H9 (cell line): Measurements from ENCODE around the gene ZNF451. TPM values are rescaled to one million over a fixed set of nuclear protein-coding genes. Genes with fewer than 3 reads are reported as not detected.

Source experiments
- DNase-seq: peaks from one replicate; pipeline ENCODE4 v3.0.0-alpha.2; 2017
- H2AFZ ChIP-seq: one replicate; pipeline ENCODE4 v1.6.1; 2013; ENCODE audit warnings: mild to moderate bottlenecking, low read length, control low read depth, moderate library complexity
- H2AK5ac ChIP-seq: 2 replicates; pipeline ENCODE4 v1.6.1; 2013; ENCODE audit warnings: low read length, control low read depth, mixed read lengths; ENCODE audit not compliant: insufficient read length
- H2BK120ac ChIP-seq: one replicate; pipeline ENCODE4 v1.6.1; 2013; ENCODE audit warnings: low read depth, mild to moderate bottlenecking, low read length, control low read depth, inconsistent platforms; ENCODE audit not compliant: poor library complexity, severe bottlenecking
- H2BK12ac ChIP-seq: 2 replicates; pipeline ENCODE4 v1.6.1; 2013; ENCODE audit warnings: low read length, control low read depth, mixed read lengths, low read depth; ENCODE audit not compliant: insufficient read length
- H2BK15ac ChIP-seq: 2 replicates; pipeline ENCODE4 v1.6.1; 2013; ENCODE audit warnings: low read depth, low read length, control low read depth
- H2BK20ac ChIP-seq: one replicate; pipeline ENCODE4 v1.6.1; 2013; ENCODE audit warnings: low read depth, mild to moderate bottlenecking, low read length, control low read depth, inconsistent platforms; ENCODE audit not compliant: poor library complexity, severe bottlenecking
- H2BK5ac ChIP-seq: 2 replicates; pipeline ENCODE4 v1.6.1; 2013; ENCODE audit warnings: low read length, control low read depth, mixed read lengths; ENCODE audit not compliant: insufficient read length
- H3K14ac ChIP-seq: 2 replicates; pipeline ENCODE4 v1.6.1; 2013; ENCODE audit warnings: low read length, control low read depth; ENCODE audit not compliant: insufficient read depth
- H3K18ac ChIP-seq: 2 replicates; pipeline ENCODE4 v1.6.1; 2013; ENCODE audit warnings: low read depth, mild to moderate bottlenecking, mixed read lengths, low read length, control low read depth; ENCODE audit not compliant: insufficient read length
- H3K23ac ChIP-seq: 2 replicates; pipeline ENCODE4 v1.6.1; 2013; ENCODE audit warnings: low read length, control low read depth, mixed read lengths, low read depth; ENCODE audit not compliant: insufficient read length
- H3K23me2 ChIP-seq: 2 replicates; pipeline ENCODE4 v1.6.1; 2013; ENCODE audit warnings: low read depth, mild to moderate bottlenecking, mixed read lengths, low read length, control low read depth; ENCODE audit not compliant: insufficient read length, poor library complexity, severe bottlenecking
- H3K27ac ChIP-seq: 2 replicates; pipeline ENCODE4 v1.5.1; 2013; ENCODE audit warnings: low read length, control low read depth, mixed read lengths, low read depth; ENCODE audit not compliant: insufficient read length
- H3K27me3 ChIP-seq: 2 replicates; pipeline ENCODE4 v1.6.1; 2013; ENCODE audit warnings: low read length, control low read depth, inconsistent platforms; ENCODE audit not compliant: insufficient read depth
- H3K4ac ChIP-seq: 2 replicates; pipeline ENCODE4 v1.6.1; 2013; ENCODE audit warnings: low read depth, mild to moderate bottlenecking, control low read depth, inconsistent platforms, low read length, moderate library complexity
- H3K4me1 ChIP-seq: 2 replicates; pipeline ENCODE4 v1.6.1; 2013; ENCODE audit warnings: low read length, control low read depth, inconsistent platforms; ENCODE audit not compliant: insufficient read depth
- H3K4me2 ChIP-seq: 2 replicates; pipeline ENCODE4 v1.6.1; 2013; ENCODE audit warnings: low read length, control low read depth, mixed read lengths; ENCODE audit not compliant: insufficient read length, insufficient read depth
- H3K56ac ChIP-seq: 2 replicates; pipeline ENCODE4 v1.6.1; 2013; ENCODE audit warnings: low read depth, mild to moderate bottlenecking, mixed read lengths, low read length, control low read depth; ENCODE audit not compliant: insufficient read length
- H3K79me1 ChIP-seq: 2 replicates; pipeline ENCODE4 v1.6.1; 2013; ENCODE audit warnings: low read depth, mild to moderate bottlenecking, moderate library complexity, low read length, control low read depth, inconsistent platforms; ENCODE audit not compliant: insufficient read depth, poor library complexity, severe bottlenecking
- H3K79me2 ChIP-seq: 2 replicates; pipeline ENCODE4 v1.6.1; 2013; ENCODE audit warnings: low read length, control low read depth, inconsistent platforms; ENCODE audit not compliant: insufficient read depth
- H3K9ac ChIP-seq: 2 replicates; pipeline ENCODE4 v1.6.1; 2013; ENCODE audit warnings: low read length, control low read depth, mixed read lengths; ENCODE audit not compliant: insufficient read length; ENCODE audit errors: extremely low read depth
- H3K9me3 ChIP-seq: one replicate; pipeline ENCODE4 v1.6.1; 2013; ENCODE audit warnings: low read depth, low read length, inconsistent platforms; ENCODE audit not compliant: control insufficient read depth
- H3T11ph ChIP-seq: one replicate; pipeline ENCODE4 v1.6.1; 2013; ENCODE audit warnings: mild to moderate bottlenecking, low read length, control low read depth, inconsistent platforms
- H4K20me1 ChIP-seq: one replicate; pipeline ENCODE4 v1.6.1; 2013; ENCODE audit not compliant: control insufficient read depth, insufficient read length, insufficient read depth
- H4K5ac ChIP-seq: 2 replicates; pipeline ENCODE4 v1.6.1; 2013; ENCODE audit warnings: low read depth, mild to moderate bottlenecking, mixed read lengths, low read length, control low read depth; ENCODE audit not compliant: insufficient read length
- H4K8ac ChIP-seq: replicated peaks from 2 replicates; pipeline ENCODE4 v1.6.1; 2013; ENCODE audit warnings: low read length, control low read depth, mixed read lengths, low read depth; ENCODE audit not compliant: insufficient read length
- H4K91ac ChIP-seq: 2 replicates; pipeline ENCODE4 v1.6.1; 2013; ENCODE audit warnings: low read depth, mild to moderate bottlenecking, moderate library complexity, mixed read lengths, low read length, control low read depth; ENCODE audit not compliant: insufficient read length
- H3K27ac Mint-ChIP-seq, 3 experiments: 2 replicates in 2 of 3; 3 replicates in 1 of 3; pipeline ENCODE4 v1.8.0; 2020 to 2021; ENCODE audit warnings: mixed read lengths in 3 of 3, mild to moderate bottlenecking in 1 of 3, moderate library complexity in 1 of 3
- H3K27me3 Mint-ChIP-seq: 2 replicates; pipeline ENCODE4 v1.8.0; 2021; ENCODE audit warnings: low read depth, mild to moderate bottlenecking, moderate library complexity, mixed read lengths
- H3K36me3 Mint-ChIP-seq, 3 experiments: 2 replicates in 2 of 3; 3 replicates in 1 of 3; pipeline ENCODE4 v1.8.0; 2020 to 2021; ENCODE audit warnings: low read depth in 3 of 3, mixed read lengths in 3 of 3; ENCODE audit not compliant: insufficient read depth in 1 of 3
- H3K4me1 Mint-ChIP-seq, 2 experiments: 2 replicates each; pipeline ENCODE4 v1.8.0; 2020; ENCODE audit warnings: mixed read lengths in 2 of 2
- H3K4me3 Mint-ChIP-seq, 2 experiments: 2 replicates in 1 of 2; 3 replicates in 1 of 2; pipeline ENCODE4 v1.8.0; 2020 to 2021; ENCODE audit warnings: mild to moderate bottlenecking in 2 of 2, mixed read lengths in 2 of 2, moderate library complexity in 1 of 2
- H3K9me3 Mint-ChIP-seq, 2 experiments: 2 replicates in 1 of 2; 3 replicates in 1 of 2; pipeline ENCODE4 v1.8.0; 2020; ENCODE audit warnings: mild to moderate bottlenecking in 2 of 2, mixed read lengths in 2 of 2, moderate library complexity in 1 of 2
- WGBS: extraction: QIAGEN DNeasy Blood & Tissue Kit; methylation state at CpG from one replicate; pipeline ENCODE4 v1.1.7; 2013; ENCODE audit warnings: missing lambda C conversion rate, low lambda C conversion rate, mixed read lengths; ENCODE audit not compliant: insufficient read length; ENCODE audit errors: extremely low coverage; 5-methylcytosine and 5-hydroxymethylcytosine counted together
- total RNA-seq: library from RNA; stranded (reverse); gene quantifications from 2 replicates; pipeline ENCODE4 v1.2.1, GENCODE V29; 2021
- TF ChIP-seq, protein P1 (sequence below): fragments of 200-600 bp; sonication (generic); conservative IDR thresholded peaks from 3 replicates; pipeline ENCODE4 v1.8.0; 2021; ENCODE audit warnings: antibody characterized with exemption, mild to moderate bottlenecking

Gene ZNF451
- total RNA-seq, 1 experiment from 2014 or later, result 71.2 TPM

- no peak overlapping the region for H2BK20ac ChIP-seq
- no peaks in the 10 kb centered on the region for H3K9me3 ChIP-seq
- H3K4ac ChIP-seq, result no peak overlapping the region
- H4K20me1 ChIP-seq, result no peaks in the 10 kb centered on the region
- Mint-ChIP-seq H3K4me3 (no peak overlapping the region), H3K27ac (no peak overlapping the region), H3K27me3 (no peaks in the 10 kb centered on the region), H3K36me3 (peaks cover 12 to 32% (median 23%) of the 10 kb centered on the region in 3 experiments), H3K4me1 (no peaks in the 10 kb centered on the region), H3K9me3 (peaks cover 0 to 6% of the 10 kb centered on the region in 2 experiments; a peak in 2 of 5 replicates)
- no peak overlapping the region for H3K27ac ChIP-seq
- no peaks in the 10 kb centered on the region for H3K79me1 ChIP-seq
- no peak overlapping the region for H4K91ac ChIP-seq
- H3K4me1 ChIP-seq, result no peaks in the 10 kb centered on the region
- no peaks in the 10 kb centered on the region for H3K27me3 ChIP-seq
- no peaks in the 10 kb centered on the region for H3K23me2 ChIP-seq
- TF ChIP-seq, protein P1, sequence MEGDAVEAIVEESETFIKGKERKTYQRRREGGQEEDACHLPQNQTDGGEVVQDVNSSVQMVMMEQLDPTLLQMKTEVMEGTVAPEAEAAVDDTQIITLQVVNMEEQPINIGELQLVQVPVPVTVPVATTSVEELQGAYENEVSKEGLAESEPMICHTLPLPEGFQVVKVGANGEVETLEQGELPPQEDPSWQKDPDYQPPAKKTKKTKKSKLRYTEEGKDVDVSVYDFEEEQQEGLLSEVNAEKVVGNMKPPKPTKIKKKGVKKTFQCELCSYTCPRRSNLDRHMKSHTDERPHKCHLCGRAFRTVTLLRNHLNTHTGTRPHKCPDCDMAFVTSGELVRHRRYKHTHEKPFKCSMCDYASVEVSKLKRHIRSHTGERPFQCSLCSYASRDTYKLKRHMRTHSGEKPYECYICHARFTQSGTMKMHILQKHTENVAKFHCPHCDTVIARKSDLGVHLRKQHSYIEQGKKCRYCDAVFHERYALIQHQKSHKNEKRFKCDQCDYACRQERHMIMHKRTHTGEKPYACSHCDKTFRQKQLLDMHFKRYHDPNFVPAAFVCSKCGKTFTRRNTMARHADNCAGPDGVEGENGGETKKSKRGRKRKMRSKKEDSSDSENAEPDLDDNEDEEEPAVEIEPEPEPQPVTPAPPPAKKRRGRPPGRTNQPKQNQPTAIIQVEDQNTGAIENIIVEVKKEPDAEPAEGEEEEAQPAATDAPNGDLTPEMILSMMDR, result no peak
- H3T11ph ChIP-seq, result no peak overlapping the region
- H2BK120ac ChIP-seq, result no peak overlapping the region
- no CpG with 5 or more reads among the region's 2 CpGs for WGBS
- H2AK5ac ChIP-seq, result no peak overlapping the region
- H2AFZ ChIP-seq, result no peak overlapping the region
- H2BK12ac ChIP-seq, result no peak overlapping the region
- no peak overlapping the region for H3K9ac ChIP-seq
- H3K4me2 ChIP-seq, result no peak overlapping the region
- H2BK5ac ChIP-seq, result no peak overlapping the region
- no peak overlapping the region for H3K18ac ChIP-seq
- no peak overlapping the region for H4K5ac ChIP-seq
- no peak overlapping the region for H4K8ac ChIP-seq
- H2BK15ac ChIP-seq, result no peak overlapping the region
- H3K79me2 ChIP-seq, result no peaks in the 10 kb centered on the region
- no peak for DNase-seq
- no peak overlapping the region for H3K23ac ChIP-seq
- no peak overlapping the region for H3K14ac ChIP-seq
- no peak overlapping the region for H3K56ac ChIP-seq
Observed at GRCh38 chr6:57159127-57159526, 69.1 kb downstream of the ZNF451 start.
